GM12878 (cell line): ENCODE measurements around the gene PRM2. TPM values are rescaled to one million over a fixed set of nuclear protein-coding genes. Genes with fewer than 3 reads are reported as not detected.

Experiments
- ATAC-seq: fragments of 200-7000 bp; cut with Tn5 transposase; 3 replicates; pipeline ENCODE4 v1.9.1; 2020; ENCODE audit warnings: mild to moderate bottlenecking, moderate library complexity
- BruUV-seq: library from RNA; stranded (reverse); fragments of 400-500 nt; replicated peaks from 2 replicates; lab custom pipeline; 2021; lab: Mats Ljungman, UMichigan
- CTCF ChIA-PET: fragments of 300-600 bp; sonication (Branson Sonifier 250); formaldehyde crosslinking; extraction: SDS; loops from one replicate; lab custom pipeline; 2021; ENCODE audit warnings: inconsistent platforms; lab: Yijun Ruan, JAX
- POLR2A ChIA-PET: fragments of 350-600 bp; formaldehyde crosslinking; extraction: SDS; loops from one replicate; lab custom pipeline; 2021; ENCODE audit warnings: inconsistent platforms; lab: Charles Lee
- RAD21 ChIA-PET: fragments of 300-600 bp; sonication (Branson Sonifier 250); formaldehyde crosslinking; loops from one replicate; lab custom pipeline; 2023; ENCODE audit warnings: antibody characterized with exemption; ENCODE audit not compliant: unreplicated experiment; lab: Charles Lee
- SMC1A ChIA-PET: fragments of 300-600 bp; sonication (Branson Sonifier 250); formaldehyde crosslinking; loops from one replicate; lab custom pipeline; 2023; ENCODE audit not compliant: unreplicated experiment, uncharacterized antibody; lab: Charles Lee
- DNase-seq: peaks from one replicate; pipeline ENCODE4 v3.0.0-alpha.2; 2011; ENCODE audit warnings: low read depth, low spot score
- FAIRE-seq: peaks from 3 replicates; lab custom pipeline; 2011; peaks lifted over from hg19 to GRCh38; lab: Jason Lieb, UNC
- H2AFZ ChIP-seq: 2 replicates; pipeline ENCODE4 v1.6.0; 2011; ENCODE audit warnings: low read depth, low read length, control low read depth; ENCODE audit not compliant: control insufficient read depth
- H3K27ac ChIP-seq: 2 replicates; pipeline ENCODE4 v1.5.1; 2011; ENCODE audit warnings: control low read depth; ENCODE audit not compliant: control insufficient read depth, insufficient read depth
- H3K27me3 ChIP-seq, 2 experiments: replicated peaks in 1 of 2; 2 replicates each; pipeline versions ENCODE4 v1.6.0 to v1.6.1; 2011; ENCODE audit warnings: low read length in 1 of 2; ENCODE audit not compliant: control insufficient read depth in 2 of 2, insufficient read depth in 2 of 2
- H3K36me3 ChIP-seq, 2 experiments: 2 replicates each; pipeline ENCODE4 v1.5.1; 2011; ENCODE audit warnings: low read length in 1 of 2; ENCODE audit not compliant: control insufficient read depth in 2 of 2, insufficient read depth in 2 of 2
- H3K4me1 ChIP-seq: 2 replicates; pipeline ENCODE4 v1.6.1; 2011; ENCODE audit warnings: mild to moderate bottlenecking, low read length, moderate library complexity, mixed read lengths; ENCODE audit not compliant: control insufficient read depth, insufficient read depth
- H3K4me2 ChIP-seq: 2 replicates; pipeline ENCODE4 v1.6.0; 2011; ENCODE audit warnings: control low read depth; ENCODE audit not compliant: control insufficient read depth, insufficient read depth
- H3K4me3 ChIP-seq: fragments of 200-600 bp; sonication (generic); 2 replicates; pipeline ENCODE4 v1.5.1; 2016
- H3K79me2 ChIP-seq: 2 replicates; pipeline ENCODE4 v1.6.0; 2011; ENCODE audit warnings: low read length; ENCODE audit not compliant: control insufficient read depth, insufficient read depth
- H3K9ac ChIP-seq: 2 replicates; pipeline ENCODE4 v1.8.0; 2011; ENCODE audit warnings: low read length, control low read depth, mixed read lengths; ENCODE audit not compliant: control insufficient read depth, insufficient read depth
- H3K9me3 ChIP-seq: replicated peaks from 3 replicates; pipeline ENCODE4 v1.5.1; 2011; ENCODE audit warnings: mild to moderate bottlenecking, low read length; ENCODE audit not compliant: control insufficient read depth, insufficient read depth
- H4K20me1 ChIP-seq: 2 replicates; pipeline ENCODE4 v1.6.0; 2011; ENCODE audit not compliant: control insufficient read depth, insufficient read depth
- ASH2L ChIP-seq: fragments of 300-600, 200-600 bp; sonication (generic); IDR thresholded peaks from 2 replicates; pipeline ENCODE4 v1.6.1; 2017; ENCODE audit warnings: low read depth, mild to moderate bottlenecking, borderline replicate concordance
- ATF2 ChIP-seq: IDR thresholded peaks from 2 replicates; pipeline ENCODE4 v1.6.1; 2012; ENCODE audit warnings: low read length, inconsistent platforms
- BHLHE40 ChIP-seq, 2 experiments: fragments of 450-650 bp in 1 of 2; IDR thresholded peaks; 2 replicates each; pipeline ENCODE4 v1.6.1; 2011 to 2017; ENCODE audit warnings: low read depth in 2 of 2, borderline replicate concordance in 1 of 2, improper control_type of control experiment in 1 of 2, low read length in 1 of 2, mild to moderate bottlenecking in 1 of 2
- CBFB ChIP-seq: IDR thresholded peaks from 2 replicates; pipeline ENCODE4 v1.6.1; 2016; ENCODE audit warnings: antibody characterized with exemption, low read depth
- CHD4 ChIP-seq: fragments of 200-600 bp; sonication (generic); IDR thresholded peaks from 2 replicates; pipeline ENCODE4 v1.6.1; 2016; ENCODE audit warnings: mild to moderate bottlenecking
- IRF4 ChIP-seq: IDR thresholded peaks from 2 replicates; pipeline ENCODE4 v1.6.1; 2011; ENCODE audit warnings: low read depth, low read length
- MLLT1 ChIP-seq: fragments of 450-650 bp; IDR thresholded peaks from 2 replicates; pipeline ENCODE4 v1.6.1; 2016; ENCODE audit warnings: mild to moderate bottlenecking
- NFIC ChIP-seq: IDR thresholded peaks from 2 replicates; pipeline ENCODE4 v1.6.1; 2012; ENCODE audit warnings: low read depth, mild to moderate bottlenecking, inconsistent platforms, low read length, moderate library complexity
- PAX5 ChIP-seq: IDR thresholded peaks from 2 replicates; pipeline ENCODE4 v1.6.1; 2011; ENCODE audit warnings: low read depth, low read length, borderline replicate concordance
- SMARCA5 ChIP-seq: fragments of 450-650 bp; IDR thresholded peaks from 2 replicates; pipeline ENCODE4 v1.6.1; 2017; ENCODE audit warnings: mild to moderate bottlenecking
- TCF12 ChIP-seq: IDR thresholded peaks from 2 replicates; pipeline ENCODE4 v1.6.1; 2011; ENCODE audit warnings: low read depth, mild to moderate bottlenecking, low read length
- TCF3 ChIP-seq: IDR thresholded peaks from 2 replicates; pipeline ENCODE4 v1.6.1; 2012; ENCODE audit warnings: low read depth, mild to moderate bottlenecking, low read length, borderline replicate concordance; ENCODE audit not compliant: insufficient read depth
- USF1 ChIP-seq: IDR thresholded peaks from 2 replicates; pipeline ENCODE4 v1.6.1; 2011; ENCODE audit warnings: borderline replicate concordance, low read depth, mild to moderate bottlenecking, moderate library complexity, mixed read lengths, low read length; ENCODE audit not compliant: insufficient read depth; ENCODE audit errors: extremely low read length
- ZNF217 ChIP-seq: fragments of 450-650 bp; IDR thresholded peaks from 2 replicates; pipeline ENCODE4 v1.6.1; 2017; ENCODE audit warnings: antibody characterized with exemption, mild to moderate bottlenecking
- WGBS: methylation state at CpG from one replicate; pipeline ENCODE4 v1.1.6; 2016; ENCODE audit warnings: low lambda C conversion rate; ENCODE audit not compliant: insufficient replicate concordance, insufficient coverage; ENCODE audit errors: missing lambda C conversion rate; 5-methylcytosine and 5-hydroxymethylcytosine counted together
- in situ Hi-C: fragments of 300-500 bp; cut with MboI; formaldehyde crosslinking; loops from 9 replicates; pipeline ENCODE4 v1.14.3; 2018; ENCODE audit warnings: mixed read lengths
- intact Hi-C: fragments of 100-400 bp; cut with micrococcal nuclease; formaldehyde crosslinking; loops from one replicate; pipeline ENCODE4 v1.14.2; 2022; ENCODE audit not compliant: unreplicated experiment
- polyA plus RNA-seq, 11 experiments: library from polyadenylated mRNA; depleted of rRNA in 4 of 11; unstranded in 6 of 11; stranded (reverse) in 5 of 11; fragments of >200 nt; fragmentation: Nextera tagmentation in 4 of 11; fragmentation: Illumina TruSeq in 1 of 11; extraction: Ambion mirVana in 4 of 11; extraction: Trizol in 1 of 11; gene quantifications; 1 replicate in 1 of 11; 2 replicates in 10 of 11; pipeline versions ENCODE4 v1.2.1 to v1.2.3, GENCODE V29; 2011 to 2016; ENCODE audit warnings: inconsistent platforms in 2 of 11, missing spikeins in 2 of 11, low read depth in 1 of 11
- total RNA-seq, 4 experiments: library from RNA; depleted of rRNA in 3 of 4; stranded (reverse); fragments of >200 nt in 3 of 4; fragmentation: Illumina TruSeq in 1 of 4; extraction: Trizol in 1 of 4; gene quantifications; 2 replicates each; pipeline versions ENCODE4 v1.2.1 to v1.2.3, GENCODE V29; 2013 to 2021

PRM2 gene
- total and polyA plus RNA-seq, 10 of the 15 experiments (the other 5 are each of a cell fraction or from before 2014, with no cell fraction given), result not detected

- no peak for DNase-seq
- peak; percentile 98 for FAIRE-seq
- Histone ChIP-seq H3K9me3 (no peaks in the 10 kb centered on the region), H2AFZ (peak overlapping the region; percentile 79), H4K20me1 (no peaks in the 10 kb centered on the region), H3K27me3 (no peaks in the 10 kb centered on the region), H3K4me3 (no peak overlapping the region), H3K27ac (peak overlapping the region; percentile 94), H3K79me2 (no peaks in the 10 kb centered on the region), H3K36me3 (no peaks in the 10 kb centered on the region), H3K9ac (peak overlapping the region; percentile 68), H3K4me1 (peaks cover 28% of the 10 kb centered on the region), H3K4me2 (peak overlapping the region; percentile 91)
- ChIA-PET SMC1A (interaction anchor here (0.8 to 3.9 kb wide), 29 partner anchors 8 to 260 kb away, joined by 3 to 34 read pairs (median 5); partner anchors contain the start of gene SOCS1), RAD21 (interaction anchor here (0.7 to 4.3 kb wide), 31 partner anchors 8 to 348 kb away, joined by 3 to 76 read pairs (median 5); partner anchors contain the start of gene SOCS1), CTCF (interaction anchor here (0.7 to 3.9 kb wide), 11 partner anchors 20 to 237 kb away, joined by 3 to 29 read pairs (median 4); partner anchors contain the start of gene SOCS1), POLR2A (interaction anchor here (0.6 to 3.9 kb wide), 20 partner anchors 10 to 133 kb away, joined by 3 to 53 read pairs (median 6); partner anchors contain the start of gene SOCS1)
- BruUV-seq, result TSS peak; percentile 96
- ATAC-seq, result peak; percentile 1
- 33% methylated on average over 18 of the region's 18 CpGs for WGBS
- in situ Hi-C loops (no loop called here), intact Hi-C loops (loop anchor here (2.0 kb wide), 3 partner anchors 23 to 43 kb away; no protein-coding TSS in a partner anchor)
- TF ChIP-seq CBFB (no peak), TCF12 (no peak), ZNF217 (0 out of 2 replicates have a peak, but pooled peaks have one; percentile 16), TCF3 (no peak), ASH2L (0 out of 2 replicates have a peak, but pooled peaks have one; percentile 17), MLLT1 (no peak), CHD4 (peak; percentile 91; the same call in 1 of the 2 replicates), SMARCA5 (0 out of 2 replicates have a peak, but pooled peaks have one; percentile 25), USF1 (peak; percentile 88), BHLHE40 (IDR thresholded peaks at IDR 0.05; ENCODE audit: borderline replicate concordance in 1 of 2, low read depth in 2 of 2, low read length in 1 of 2) (peak in 1 of 2 experiments; percentile 70; a peak in 2 of 4 replicates), IRF4 (no peak), NFIC (no peak), ATF2 (no peak), PAX5 (no peak)
Observed at GRCh38 chr16:11225677-11226549, 50.4 kb downstream of the PRM2 start.
